MM.1S (cell line): ENCODE measurements around the gene NRTN.
A peak's percentile ranks its signal among the peaks of the same experiment; 100 is the strongest.

ENCODE experiments used
- DNase-seq: peaks from one replicate; pipeline ENCODE4 v3.0.0-alpha.2; 2015
- H2AFZ ChIP-seq: fragments of 300-600 bp; sonication (generic); 2 replicates; pipeline ENCODE4 v1.6.0; 2016; ENCODE audit warnings: antibody characterized with exemption, low read length
- H3F3A ChIP-seq: fragments of 300-600 bp; sonication (generic); 2 replicates; pipeline ENCODE4 v1.6.1; 2016; ENCODE audit warnings: mild to moderate bottlenecking, antibody characterized with exemption, low read length, moderate library complexity, mixed read lengths; ENCODE audit not compliant: insufficient read depth
- H3K27ac ChIP-seq: fragments of 300-600 bp; sonication (generic); 2 replicates; pipeline ENCODE4 v1.5.1; 2016; ENCODE audit warnings: mild to moderate bottlenecking, low read length
- H3K27me3 ChIP-seq: fragments of 300-600 bp; sonication (generic); replicated peaks from 2 replicates; pipeline ENCODE4 v1.6.0; 2016; ENCODE audit warnings: low read length; ENCODE audit not compliant: insufficient read depth
- H3K36me3 ChIP-seq: fragments of 300-600 bp; sonication (generic); replicated peaks from 2 replicates; pipeline ENCODE4 v1.6.1; 2016; ENCODE audit warnings: mild to moderate bottlenecking, low read length, mixed read lengths; ENCODE audit not compliant: insufficient read depth
- H3K4me1 ChIP-seq: fragments of 300-600 bp; sonication (generic); 2 replicates; pipeline ENCODE4 v1.6.1; 2016; ENCODE audit warnings: low read length, mixed read lengths
- H3K4me2 ChIP-seq: fragments of 300-600 bp; sonication (generic); 2 replicates; pipeline ENCODE4 v1.6.0; 2016; ENCODE audit warnings: low read depth, low read length
- H3K4me3 ChIP-seq: fragments of 300-600 bp; sonication (generic); 2 replicates; pipeline ENCODE4 v1.5.1; 2016; ENCODE audit warnings: low read length, mixed read lengths
- H3K79me2 ChIP-seq: fragments of 300-600 bp; sonication (generic); 2 replicates; pipeline ENCODE4 v1.6.1; 2016; ENCODE audit warnings: mixed run types, low read length, mixed read lengths
- H3K9ac ChIP-seq: fragments of 300-600 bp; sonication (generic); 2 replicates; pipeline ENCODE4 v1.6.1; 2016; ENCODE audit warnings: low read length, mixed read lengths
- H3K9me2 ChIP-seq: fragments of 300-600 bp; sonication (generic); replicated peaks from 2 replicates; pipeline ENCODE4 v1.6.1; 2016; ENCODE audit warnings: mild to moderate bottlenecking, low read length, mixed read lengths; ENCODE audit not compliant: insufficient read depth
- H3K9me3 ChIP-seq: fragments of 300-600 bp; sonication (generic); replicated peaks from 2 replicates; pipeline ENCODE4 v1.6.1; 2016; ENCODE audit warnings: mild to moderate bottlenecking, low read length, mixed read lengths; ENCODE audit not compliant: insufficient read depth
- H4K20me1 ChIP-seq: fragments of 300-600 bp; sonication (generic); 2 replicates; pipeline ENCODE4 v1.6.1; 2016; ENCODE audit warnings: mild to moderate bottlenecking, low read length, moderate library complexity, mixed read lengths; ENCODE audit not compliant: insufficient read depth
- CTCF ChIP-seq: fragments of 300-600 bp; sonication (generic); IDR thresholded peaks from 2 replicates; pipeline ENCODE4 v1.5.1; 2016; ENCODE audit warnings: antibody characterized with exemption, low read length, mixed read lengths
- EZH2 ChIP-seq: fragments of 300-600 bp; sonication (generic); optimal IDR thresholded peaks from 2 replicates; pipeline ENCODE3; 2017; ENCODE audit warnings: low read depth, mild to moderate bottlenecking, antibody characterized with exemption, low read length, mixed read lengths
- EZH2phosphoT487 ChIP-seq: fragments of 300-600 bp; sonication (generic); IDR thresholded peaks from 2 replicates; pipeline ENCODE4 v1.6.1; 2018; ENCODE audit warnings: antibody characterized with exemption, low read length

Gene NRTN

DNA sequence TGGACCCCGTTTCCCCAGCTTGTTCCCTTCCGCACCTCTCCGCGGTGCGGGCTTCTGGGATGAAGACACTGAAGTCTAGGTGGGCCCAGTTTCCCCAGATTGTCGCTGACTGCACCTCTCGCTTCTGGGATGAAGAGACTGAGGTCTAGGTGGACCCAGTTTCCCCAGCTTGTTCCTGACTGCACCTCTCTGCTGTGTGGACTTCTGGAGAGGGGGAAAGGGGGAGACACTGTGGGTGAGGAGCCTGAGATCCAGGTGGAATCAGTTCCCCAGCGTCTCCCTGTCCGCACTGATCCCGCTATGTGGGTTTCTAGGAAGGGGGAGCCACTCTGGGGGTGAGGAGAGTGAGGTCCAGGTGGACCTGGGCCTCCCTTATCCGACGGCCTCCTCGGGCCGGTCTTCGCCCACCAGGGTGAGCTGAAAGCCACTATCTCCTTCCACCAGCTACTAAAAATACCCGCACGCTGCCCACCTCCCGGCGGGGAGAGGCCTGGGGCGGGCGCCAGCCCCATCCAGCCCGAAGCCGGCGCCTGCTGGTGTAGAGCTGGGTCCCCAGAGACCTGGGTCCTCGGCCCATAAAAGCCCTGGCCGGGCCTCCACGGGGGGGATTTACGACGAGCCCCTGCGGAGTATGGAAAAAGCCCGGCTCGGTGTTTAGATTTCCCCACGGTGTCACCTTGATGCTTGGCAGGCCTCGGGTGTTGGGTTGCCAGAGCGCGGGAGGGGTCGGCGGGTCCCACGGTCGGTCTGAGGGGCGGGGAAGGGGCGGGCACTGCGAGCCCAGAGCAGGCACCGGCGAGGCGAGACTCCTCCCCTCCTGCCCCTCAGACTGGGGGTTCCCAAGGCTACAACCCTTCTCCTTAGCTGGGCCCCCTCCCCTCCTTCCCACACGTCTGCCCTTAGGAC is 24.0 kb downstream of the NRTN start:
- peak overlapping the region; percentile 82 for H3K4me2 ChIP-seq
- H3K9me2 ChIP-seq: no peaks in the 10 kb centered on the region
- DNase-seq: no peak
- H3K9ac ChIP-seq: peak overlapping the region; percentile 80
- peaks cover 55% of the 10 kb centered on the region for H3K27me3 ChIP-seq
- TF ChIP-seq EZH2phosphoT487: no peak
- TF ChIP-seq EZH2: no peak
- TF ChIP-seq CTCF: no peak
- peak overlapping the region; percentile 74; the same call in 1 of the 2 replicates for H3K27ac ChIP-seq
- H3K4me3 ChIP-seq: peak overlapping the region; percentile 66
- peak overlapping the region; percentile 37 for H2AFZ ChIP-seq
- no peaks in the 10 kb centered on the region for H3K9me3 ChIP-seq
- H3K36me3 ChIP-seq: no peaks in the 10 kb centered on the region
- H3K79me2 ChIP-seq: no peaks in the 10 kb centered on the region
- peaks cover 15% of the 10 kb centered on the region for H3K4me1 ChIP-seq
- H4K20me1 ChIP-seq: no peaks in the 10 kb centered on the region
- H3F3A ChIP-seq: peaks cover 14% of the 10 kb centered on the region

DNA sequence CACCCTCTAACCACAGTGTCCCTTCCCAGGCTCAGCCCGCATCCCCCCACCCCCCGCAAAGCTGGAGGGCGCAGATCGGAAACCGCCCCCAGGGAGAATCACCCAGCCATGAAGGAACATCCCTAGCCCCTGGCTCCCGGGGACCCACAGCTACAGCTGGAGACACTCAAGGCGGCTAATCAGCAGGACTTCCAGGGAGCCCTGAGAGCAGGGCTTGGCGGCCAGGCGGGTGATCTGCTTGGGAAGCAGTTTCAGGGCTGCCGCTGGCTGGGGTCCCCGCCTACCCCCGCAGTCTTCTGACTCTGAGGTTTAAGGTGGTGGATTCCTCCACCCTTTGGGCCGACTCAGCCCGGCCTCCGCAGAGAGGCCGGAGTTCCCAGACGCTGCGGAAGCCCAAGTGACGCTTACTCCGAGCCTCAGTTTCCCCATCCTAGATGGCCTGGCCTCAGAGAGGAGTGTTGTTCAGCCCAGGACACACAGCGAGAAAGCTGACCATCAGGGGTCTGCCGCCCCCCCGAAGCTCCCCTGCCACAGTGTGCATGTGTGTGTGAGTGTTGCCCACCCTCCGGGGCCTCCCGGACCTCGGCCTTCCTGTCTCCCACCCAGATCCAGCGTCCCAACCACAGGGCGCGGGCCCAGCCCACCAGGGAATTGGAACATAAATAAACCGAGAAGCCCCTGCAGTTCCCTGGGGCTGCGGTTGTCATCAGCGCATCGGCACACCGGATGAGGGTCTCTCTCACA is 24.9 kb downstream of the NRTN start:
- Histone ChIP-seq H3K9ac (no peak overlapping the region), H3K4me2 (no peak overlapping the region), H3K4me3 (no peak overlapping the region)

GRCh38 chr19:5831159-5831558 is 26.3 kb downstream of the NRTN start:
- Histone ChIP-seq H3K9me2 (no peaks in the 10 kb centered on the region), H3K4me2 (no peak overlapping the region), H3F3A (peaks cover 12% of the 10 kb centered on the region), H3K9me3 (no peaks in the 10 kb centered on the region), H3K27me3 (peaks cover 68% of the 10 kb centered on the region), H3K4me1 (peaks cover 13% of the 10 kb centered on the region), H3K79me2 (no peaks in the 10 kb centered on the region), H4K20me1 (no peaks in the 10 kb centered on the region), H3K9ac (no peak overlapping the region), H2AFZ (no peak overlapping the region), H3K36me3 (no peaks in the 10 kb centered on the region), H3K27ac (no peak overlapping the region), H3K4me3 (no peak overlapping the region)
- TF ChIP-seq CTCF: no peak
- TF ChIP-seq EZH2: no peak
- TF ChIP-seq EZH2phosphoT487: no peak
- DNase-seq: no peak

More for the DNA sequence above, 24.9 kb downstream of the NRTN start:
- no peak for DNase-seq
- H4K20me1 ChIP-seq: no peaks in the 10 kb centered on the region
- H3K27me3 ChIP-seq: peaks cover 56% of the 10 kb centered on the region
- no peaks in the 10 kb centered on the region for H3K36me3 ChIP-seq
- no peak overlapping the region for H2AFZ ChIP-seq
- H3K79me2 ChIP-seq: no peaks in the 10 kb centered on the region
- H3K27ac ChIP-seq: no peak overlapping the region
- H3K4me1 ChIP-seq: peaks cover 15% of the 10 kb centered on the region
- no peaks in the 10 kb centered on the region for H3K9me3 ChIP-seq
- no peaks in the 10 kb centered on the region for H3K9me2 ChIP-seq
- TF ChIP-seq EZH2: no peak
- TF ChIP-seq CTCF: no peak
- peaks cover 14% of the 10 kb centered on the region for H3F3A ChIP-seq
